ENCODE measurements around the gene ADGRV1.
A peak's percentile ranks its signal among the peaks of the same experiment; 100 is the strongest.
"Not testable (repeated sequence)": the region's sequence is repeated elsewhere in the genome, so short reads cannot be mapped to it uniquely, and the experiment has no call there.

Gene ADGRV1

GRCh38 chr5:90921418-90921973 is 362.9 kb downstream of the ADGRV1 start:
- DNase-seq = no peak

- DNase-seq = not testable (repeated sequence)
Measured at GRCh38 chr5:90924222-90924621, 365.6 kb downstream of the ADGRV1 start.

- DNase-seq = not testable (repeated sequence)
Measured at GRCh38 chr5:90929013-90929839, 370.6 kb downstream of the ADGRV1 start.

- DNase-seq = no peak
Measured at GRCh38 chr5:90930062-90930461, 371.5 kb downstream of the ADGRV1 start.

GRCh38 chr5:90930756-90931431 is 372.3 kb downstream of the ADGRV1 start:
- DNase-seq = no peak

GRCh38 chr5:90932052-90932699 is 373.6 kb downstream of the ADGRV1 start:
- DNase-seq = peak; percentile 6 to 20

- no peak for DNase-seq
Measured at GRCh38 chr5:90933298-90933697, 374.7 kb downstream of the ADGRV1 start.

GRCh38 chr5:90934091-90934719 is 375.6 kb downstream of the ADGRV1 start:
- no peak for DNase-seq

- DNase-seq = no peak
Measured at GRCh38 chr5:90934738-90935137, 376.1 kb downstream of the ADGRV1 start.

GRCh38 chr5:90939211-90939610 is 380.6 kb downstream of the ADGRV1 start:
- no peak for DNase-seq

- no peak for DNase-seq
Measured at GRCh38 chr5:90940227-90940995, 381.8 kb downstream of the ADGRV1 start.

- DNase-seq = no peak
Measured at GRCh38 chr5:90941002-90941720, 382.6 kb downstream of the ADGRV1 start.

GRCh38 chr5:90944116-90944515 is 385.5 kb downstream of the ADGRV1 start:
- no peak for DNase-seq

- DNase-seq = no peak
Measured at GRCh38 chr5:90947667-90948066, 389.1 kb downstream of the ADGRV1 start.

- DNase-seq = no peak
Measured at GRCh38 chr5:90948969-90949368, 390.4 kb downstream of the ADGRV1 start.

GRCh38 chr5:90949469-90950358 is 391.1 kb downstream of the ADGRV1 start:
- DNase-seq = no peak

- DNase-seq = no peak
Measured at GRCh38 chr5:90955001-90955635, 396.5 kb downstream of the ADGRV1 start.

- no peak for DNase-seq
Measured at GRCh38 chr5:90956511-90957097, 398.0 kb downstream of the ADGRV1 start.

GRCh38 chr5:90957906-90958305 is 399.3 kb downstream of the ADGRV1 start:
- no peak for DNase-seq

Data from NCI-H187 (cell line).